ENCODE results near the gene CHAD.
"Not testable (repeated sequence)": the region's sequence is repeated elsewhere in the genome, so short reads cannot be mapped to it uniquely, and the experiment has no call there.

Gene CHAD

DNA sequence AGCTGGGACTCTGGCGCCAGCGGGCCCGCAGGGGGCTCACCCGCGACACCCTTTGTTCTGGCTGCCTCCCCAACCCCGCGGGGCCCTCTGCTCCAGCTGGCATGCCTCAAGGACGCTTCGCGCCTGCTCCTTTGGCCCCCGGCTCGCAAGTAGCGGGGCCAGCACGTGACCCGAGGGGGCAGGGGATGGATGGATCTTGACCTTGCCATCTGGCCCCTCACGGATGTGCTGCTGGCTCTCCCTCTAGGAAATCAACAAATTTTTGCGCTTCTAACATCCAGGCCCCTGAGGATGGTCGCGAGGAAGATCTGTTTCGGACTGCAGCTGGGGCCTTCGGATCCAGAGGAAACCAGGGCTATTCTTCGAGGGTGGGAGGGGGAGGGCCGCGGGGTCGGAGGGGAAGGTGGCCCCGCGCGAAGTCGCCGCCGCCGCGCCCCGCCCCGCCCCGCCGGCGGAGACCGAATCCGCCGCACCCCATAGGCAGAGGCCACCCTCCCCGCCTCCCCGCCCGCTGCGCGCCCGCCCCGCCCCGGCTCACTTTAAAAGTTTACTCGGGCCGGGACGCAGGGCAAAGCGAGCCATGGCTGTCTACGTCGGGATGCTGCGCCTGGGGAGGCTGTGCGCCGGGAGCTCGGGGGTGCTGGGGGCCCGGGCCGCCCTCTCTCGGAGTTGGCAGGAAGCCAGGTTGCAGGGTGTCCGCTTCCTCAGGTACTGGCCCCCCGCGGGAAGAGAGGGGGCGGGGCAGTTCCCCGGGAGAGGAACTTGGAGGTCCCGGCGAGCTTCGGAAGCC lies 42.8 kb downstream of the CHAD start, which contains the start of gene ACSF2:
TSS of gene ACSF2 (plus strand) at position 537 of the 790 bp plus-strand sequence. CDS start at position 581, 44 bp downstream.
- peak; percentile 74 for DNase-seq

DNA sequence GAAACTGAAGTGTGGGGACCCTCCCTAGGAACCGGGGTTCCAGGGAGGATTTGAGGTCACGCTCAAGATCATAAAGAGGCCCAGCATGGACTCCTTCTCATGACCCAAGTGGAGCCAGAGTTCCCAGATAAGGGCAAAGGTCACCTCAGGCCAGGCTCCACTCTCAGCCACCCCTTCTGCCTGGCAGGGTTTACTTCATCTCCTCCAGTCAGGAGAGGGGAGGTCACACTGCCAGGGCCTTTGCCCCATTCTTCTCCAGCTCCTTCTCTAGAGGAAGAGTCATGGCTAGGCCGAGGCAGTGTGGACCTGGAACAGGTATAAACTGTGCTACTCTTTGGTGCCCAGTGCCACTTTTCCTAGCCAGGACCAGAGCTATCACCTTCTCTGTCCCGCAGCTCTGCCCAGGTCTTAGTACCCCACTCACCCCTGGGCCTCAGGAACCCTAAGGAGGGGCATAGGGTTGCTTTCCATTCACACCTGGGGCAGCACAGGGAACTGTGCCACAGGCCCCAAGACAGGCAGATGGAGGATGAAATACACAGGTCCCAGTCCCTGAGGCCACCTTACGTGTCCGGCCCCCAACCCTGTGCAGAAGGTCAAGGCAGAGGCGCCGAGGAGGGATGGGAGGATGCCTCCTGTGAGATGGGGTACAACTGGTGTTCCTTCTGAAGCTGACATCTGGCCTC lies 43.5 kb downstream of the CHAD start:
- DNase-seq = no peak

DNA sequence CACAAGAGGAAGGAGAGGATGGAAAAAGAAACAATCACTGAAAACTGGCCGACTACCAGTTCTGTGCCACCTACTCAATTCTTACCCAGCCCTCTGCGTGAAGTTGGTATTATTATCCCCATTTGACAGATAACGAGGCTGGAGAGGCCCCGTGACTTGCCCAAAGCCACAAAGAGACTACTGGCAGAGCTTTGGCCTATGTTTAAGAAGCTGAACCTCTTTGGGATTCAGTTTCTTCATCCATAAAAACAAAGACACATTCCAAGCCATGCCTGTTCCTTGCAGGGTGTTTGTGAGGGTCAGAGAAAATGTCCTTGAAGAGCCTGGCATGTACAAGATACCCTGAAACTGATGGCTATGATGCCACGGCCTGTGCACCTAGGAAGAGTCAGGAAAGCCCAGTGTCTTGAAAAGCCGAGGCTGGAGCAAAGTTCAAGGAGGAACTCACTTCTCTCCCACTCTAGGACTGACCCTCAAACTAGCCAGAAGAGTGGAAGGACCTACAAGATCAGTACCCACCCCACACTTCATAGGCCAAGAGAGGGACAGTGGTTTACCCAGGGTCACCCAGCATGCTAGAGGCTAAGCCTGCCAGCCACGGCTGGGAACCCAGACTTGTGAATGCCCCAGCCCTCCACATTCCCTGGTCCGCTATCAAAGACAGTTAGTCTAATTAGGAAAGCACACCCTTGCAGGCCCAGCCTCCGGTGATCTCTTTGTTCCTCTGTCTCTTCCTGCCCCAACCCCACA lies 44.3 kb downstream of the CHAD start:
- DNase-seq = no peak

- no peak for DNase-seq
Observed at GRCh38 chr17:50423553-50424159, 45.0 kb downstream of the CHAD start.

GRCh38 chr17:50422738-50423137 lies 45.9 kb downstream of the CHAD start:
- DNase-seq = no peak

- no peak for DNase-seq
Observed at GRCh38 chr17:50421308-50422051, 47.2 kb downstream of the CHAD start.

- DNase-seq = no peak
Observed at GRCh38 chr17:50420419-50421112, 48.1 kb downstream of the CHAD start.

DNA sequence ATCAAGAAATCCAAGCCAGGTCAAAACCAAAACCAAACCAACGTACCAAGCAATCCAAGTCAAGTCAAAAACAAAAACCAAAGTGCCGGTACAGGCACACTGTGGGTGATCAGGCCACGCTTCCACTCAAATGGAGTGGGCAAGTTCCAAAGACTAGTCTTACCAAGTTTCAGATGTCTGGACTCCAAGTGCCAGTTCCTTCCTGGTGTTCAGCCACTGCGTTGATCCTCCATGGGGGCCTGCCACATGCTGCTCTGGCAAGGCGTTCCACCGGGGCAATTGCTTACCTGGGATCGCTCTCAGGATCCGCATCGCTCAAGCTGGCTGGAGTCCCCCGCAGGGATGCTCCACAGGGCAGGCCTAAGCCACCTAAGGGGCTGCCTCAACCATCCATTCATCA lies 49.1 kb downstream of the CHAD start:
- not testable (repeated sequence) for DNase-seq

DNA sequence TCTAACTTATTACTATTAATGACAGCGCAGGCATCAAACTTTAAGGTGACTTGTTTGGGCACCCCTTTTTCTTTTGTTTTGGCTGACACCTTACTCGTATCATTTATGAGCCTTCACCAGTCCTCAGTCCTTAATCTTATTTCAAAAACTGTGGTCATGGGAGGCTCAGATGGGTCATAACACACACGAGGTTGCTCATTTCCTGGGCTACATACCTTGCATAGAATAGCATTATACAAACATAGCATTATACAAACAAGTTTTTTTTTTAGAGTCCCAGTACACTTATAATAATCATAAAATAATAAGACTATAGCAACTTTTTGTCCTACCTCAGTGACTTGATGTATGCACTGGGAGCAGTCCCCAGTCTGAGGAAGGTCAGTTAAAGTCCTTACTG lies 53.9 kb downstream of the CHAD start:
- no peak for DNase-seq
